Gastrocnemius medialis (tissue), 4 donors: Measurements from ENCODE around the gene MEIKIN.

Experiments used
- POLR2A ChIP-seq, 2 donors: fragments of 450-650 bp; IDR thresholded peaks; one replicate each; pipeline ENCODE4 v1.6.1; 2017; ENCODE audit warnings: antibody characterized with exemption in 2 of 2, mild to moderate bottlenecking in 2 of 2, moderate library complexity in 2 of 2
- TF ChIP-seq, protein P1 (sequence below), 5 experiments: fragments of 450-650 bp in 3 of 5; fragments of 200-600 bp in 2 of 5; sonication (generic) in 2 of 5; IDR thresholded peaks in 4 of 5; conservative IDR thresholded peaks in 1 of 5; 1 replicate in 4 of 5; 2 replicates in 1 of 5; pipeline ENCODE4 v1.5.1; 2016 to 2019; ENCODE audit warnings: antibody characterized with exemption in 5 of 5, mild to moderate bottlenecking in 3 of 5, moderate library complexity in 3 of 5

DNA sequence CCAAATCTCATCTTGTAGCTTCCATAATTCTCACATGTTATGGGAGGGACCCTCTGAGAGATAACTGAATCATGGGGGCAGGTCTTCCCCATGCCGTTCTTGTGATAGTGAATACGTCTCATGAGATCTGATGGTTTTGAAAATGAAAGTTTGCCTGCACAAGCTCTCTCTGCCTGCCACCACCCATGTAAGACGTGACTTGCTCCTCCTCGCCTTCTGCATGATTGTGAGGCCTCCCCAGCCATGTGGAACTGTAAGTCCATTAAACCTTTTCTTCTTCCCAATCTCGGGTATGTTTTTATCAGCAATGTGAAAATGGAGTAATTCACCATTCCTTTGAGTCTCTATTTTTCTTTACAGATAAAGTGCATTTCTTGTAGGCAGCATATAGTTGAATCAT is 81.8 kb downstream of the MEIKIN start:
- TF ChIP-seq, protein P1, sequence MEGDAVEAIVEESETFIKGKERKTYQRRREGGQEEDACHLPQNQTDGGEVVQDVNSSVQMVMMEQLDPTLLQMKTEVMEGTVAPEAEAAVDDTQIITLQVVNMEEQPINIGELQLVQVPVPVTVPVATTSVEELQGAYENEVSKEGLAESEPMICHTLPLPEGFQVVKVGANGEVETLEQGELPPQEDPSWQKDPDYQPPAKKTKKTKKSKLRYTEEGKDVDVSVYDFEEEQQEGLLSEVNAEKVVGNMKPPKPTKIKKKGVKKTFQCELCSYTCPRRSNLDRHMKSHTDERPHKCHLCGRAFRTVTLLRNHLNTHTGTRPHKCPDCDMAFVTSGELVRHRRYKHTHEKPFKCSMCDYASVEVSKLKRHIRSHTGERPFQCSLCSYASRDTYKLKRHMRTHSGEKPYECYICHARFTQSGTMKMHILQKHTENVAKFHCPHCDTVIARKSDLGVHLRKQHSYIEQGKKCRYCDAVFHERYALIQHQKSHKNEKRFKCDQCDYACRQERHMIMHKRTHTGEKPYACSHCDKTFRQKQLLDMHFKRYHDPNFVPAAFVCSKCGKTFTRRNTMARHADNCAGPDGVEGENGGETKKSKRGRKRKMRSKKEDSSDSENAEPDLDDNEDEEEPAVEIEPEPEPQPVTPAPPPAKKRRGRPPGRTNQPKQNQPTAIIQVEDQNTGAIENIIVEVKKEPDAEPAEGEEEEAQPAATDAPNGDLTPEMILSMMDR (IDR thresholded peaks at IDR 0.05 in 4 of 5, conservative IDR thresholded peaks at IDR 0.05 in 1 of 5), result no peak
- no peak for TF ChIP-seq POLR2A (IDR thresholded peaks at IDR 0.05)
